Measurements from ENCODE around the gene GRM8. TPM values are rescaled to one million over a fixed set of nuclear protein-coding genes. Genes with fewer than 3 reads are reported as not detected.

Gene GRM8
- total RNA-seq, 2 donors from 2014 or later, result not detected

GRCh38 chr7:127250312-127251035 lies 2.3 kb downstream of the GRM8 start:
- H3K27ac Mint-ChIP-seq, result no peak overlapping the region
- no peak for DNase-seq (ENCODE audit: low spot score in 2 of 2)
- ATAC-seq, result no peak
- peaks cover 0 to 6% of the 10 kb centered on the region in 2 donors for H3K36me3 Mint-ChIP-seq
- H3K9me3 Mint-ChIP-seq, result no peaks in the 10 kb centered on the region

GRCh38 chr7:127245607-127246006 lies 7.1 kb downstream of the GRM8 start:
- Mint-ChIP-seq H3K9me3 (no peaks in the 10 kb centered on the region), H3K27ac (no peak overlapping the region), H3K36me3 (no peaks in the 10 kb centered on the region)
- DNase-seq (ENCODE audit: low spot score in 2 of 2) (no peak), ATAC-seq (no peak)

- DNase-seq (ENCODE audit: low spot score in 2 of 2), result no peak
- ATAC-seq, result no peak
- no peaks in the 10 kb centered on the region for H3K9me3 Mint-ChIP-seq
- no peaks in the 10 kb centered on the region for H3K36me3 Mint-ChIP-seq
- no peak overlapping the region for H3K27ac Mint-ChIP-seq
Measured at GRCh38 chr7:127245002-127245401, 7.7 kb downstream of the GRM8 start.

- peak in 1 of 2 donors; percentile 12 for DNase-seq (ENCODE audit: low spot score in 2 of 2)
- no peaks in the 10 kb centered on the region for H3K36me3 Mint-ChIP-seq
- no peak overlapping the region for H3K27ac Mint-ChIP-seq
- H3K9me3 Mint-ChIP-seq, result no peaks in the 10 kb centered on the region
- ATAC-seq, result peak in 1 of 2 donors; percentile 67
Measured at GRCh38 chr7:127239814-127240213, 12.9 kb downstream of the GRM8 start.

GRCh38 chr7:127233630-127234029 lies 19.1 kb downstream of the GRM8 start:
- ATAC-seq (no peak), DNase-seq (ENCODE audit: low spot score in 2 of 2) (no peak)
- no peaks in the 10 kb centered on the region for H3K9me3 Mint-ChIP-seq
- no peak overlapping the region for H3K27ac Mint-ChIP-seq
- H3K36me3 Mint-ChIP-seq, result no peaks in the 10 kb centered on the region

- H3K9me3 Mint-ChIP-seq, result no peaks in the 10 kb centered on the region
- DNase-seq (ENCODE audit: low spot score in 2 of 2), result no peak
- no peak overlapping the region for H3K27ac Mint-ChIP-seq
- H3K36me3 Mint-ChIP-seq, result no peaks in the 10 kb centered on the region
- ATAC-seq, result no peak
Measured at GRCh38 chr7:127231415-127231814, 21.3 kb downstream of the GRM8 start.

GRCh38 chr7:127230192-127230925 lies 22.4 kb downstream of the GRM8 start:
- ATAC-seq (no peak), DNase-seq (ENCODE audit: low spot score in 2 of 2) (no peak)
- H3K36me3 Mint-ChIP-seq, result no peaks in the 10 kb centered on the region
- no peak overlapping the region for H3K27ac Mint-ChIP-seq
- no peaks in the 10 kb centered on the region for H3K9me3 Mint-ChIP-seq

- Mint-ChIP-seq H3K27ac (no peak overlapping the region), H3K9me3 (no peaks in the 10 kb centered on the region), H3K36me3 (no peaks in the 10 kb centered on the region)
- ATAC-seq (no peak), DNase-seq (ENCODE audit: low spot score in 2 of 2) (no peak)
Measured at GRCh38 chr7:127226685-127227374, 25.9 kb downstream of the GRM8 start.

- ATAC-seq (no peak), DNase-seq (ENCODE audit: low spot score in 2 of 2) (no peak)
- Mint-ChIP-seq H3K36me3 (no peaks in the 10 kb centered on the region), H3K9me3 (no peaks in the 10 kb centered on the region), H3K27ac (no peak overlapping the region)
Measured at GRCh38 chr7:127221731-127222130, 31.0 kb downstream of the GRM8 start.

GRCh38 chr7:127214956-127215718 lies 37.6 kb downstream of the GRM8 start:
- Mint-ChIP-seq H3K36me3 (no peaks in the 10 kb centered on the region), H3K27ac (no peak overlapping the region), H3K9me3 (no peaks in the 10 kb centered on the region)
- DNase-seq (ENCODE audit: low spot score in 2 of 2), result no peak
- no peak for ATAC-seq

- no peak for DNase-seq (ENCODE audit: low spot score in 2 of 2)
- H3K36me3 Mint-ChIP-seq, result no peaks in the 10 kb centered on the region
- H3K9me3 Mint-ChIP-seq, result no peaks in the 10 kb centered on the region
- H3K27ac Mint-ChIP-seq, result no peak overlapping the region
- no peak for ATAC-seq
Measured at GRCh38 chr7:127209886-127210285, 42.9 kb downstream of the GRM8 start.

- H3K9me3 Mint-ChIP-seq, result no peaks in the 10 kb centered on the region
- no peak overlapping the region for H3K27ac Mint-ChIP-seq
- DNase-seq (ENCODE audit: low spot score in 2 of 2), result no peak
- no peaks in the 10 kb centered on the region for H3K36me3 Mint-ChIP-seq
- no peak for ATAC-seq
Measured at GRCh38 chr7:127208860-127209259, 43.9 kb downstream of the GRM8 start.

GRCh38 chr7:127208351-127208750 lies 44.4 kb downstream of the GRM8 start:
- H3K36me3 Mint-ChIP-seq, result no peaks in the 10 kb centered on the region
- no peak overlapping the region for H3K27ac Mint-ChIP-seq
- no peaks in the 10 kb centered on the region for H3K9me3 Mint-ChIP-seq
- DNase-seq (ENCODE audit: low spot score in 2 of 2), result no peak
- ATAC-seq, result no peak

- no peak for DNase-seq (ENCODE audit: low spot score in 2 of 2)
- H3K27ac Mint-ChIP-seq, result no peak overlapping the region
- ATAC-seq, result no peak
Measured at GRCh38 chr7:127207806-127208205, 44.9 kb downstream of the GRM8 start.

GRCh38 chr7:127207230-127207629 lies 45.5 kb downstream of the GRM8 start:
- no peak for DNase-seq (ENCODE audit: low spot score in 2 of 2)
- no peak for ATAC-seq
- H3K36me3 Mint-ChIP-seq, result no peaks in the 10 kb centered on the region
- H3K9me3 Mint-ChIP-seq, result no peaks in the 10 kb centered on the region
- H3K27ac Mint-ChIP-seq, result no peak overlapping the region

More at GRCh38 chr7:127207806-127208205, 44.9 kb downstream of the GRM8 start:
- Mint-ChIP-seq H3K9me3 (no peaks in the 10 kb centered on the region), H3K36me3 (no peaks in the 10 kb centered on the region)

GRCh38 chr7:127194571-127194970 lies 58.2 kb downstream of the GRM8 start:
- H3K27ac Mint-ChIP-seq, result no peak overlapping the region
- ATAC-seq (no peak), DNase-seq (ENCODE audit: low spot score in 2 of 2) (no peak)
- no peaks in the 10 kb centered on the region for H3K9me3 Mint-ChIP-seq
- H3K36me3 Mint-ChIP-seq, result no peaks in the 10 kb centered on the region

- no peak for ATAC-seq
- no peak overlapping the region for H3K27ac Mint-ChIP-seq
- no peak for DNase-seq (ENCODE audit: low spot score in 2 of 2)
- peaks cover 0 to 5% of the 10 kb centered on the region in 2 donors for H3K9me3 Mint-ChIP-seq
- H3K36me3 Mint-ChIP-seq, result peaks cover 0 to 4% of the 10 kb centered on the region in 2 donors
Measured at GRCh38 chr7:127189886-127190285, 62.9 kb downstream of the GRM8 start.

All from activated naive CD4-positive, alpha-beta T cell treated with anti-CD3 and anti-CD28 coated beads, Interleukin-2, amount 50 U/mL, for 72 hours (primary cell).